Raji (cell line): ENCODE results near the gene RAB3C.

Source experiments
- POLR2A ChIP-seq: IDR thresholded peaks from 2 replicates; pipeline ENCODE4 v1.6.1; 2011; ENCODE audit warnings: low read depth, low read length, control low read depth; ENCODE audit not compliant: insufficient read depth

RAB3C gene

GRCh38 chr5:58816181-58816731, 233.4 kb downstream of the RAB3C start:
- TF ChIP-seq POLR2A: no peak

GRCh38 chr5:58818465-58818864, 235.6 kb downstream of the RAB3C start:
- TF ChIP-seq POLR2A: no peak

- no peak for TF ChIP-seq POLR2A
Observed at GRCh38 chr5:58825441-58825840, 242.6 kb downstream of the RAB3C start.

- TF ChIP-seq POLR2A: no peak
Observed at GRCh38 chr5:58825899-58826298, 243.0 kb downstream of the RAB3C start.

- no peak for TF ChIP-seq POLR2A
Observed at GRCh38 chr5:58827463-58827862, 244.6 kb downstream of the RAB3C start.

- no peak for TF ChIP-seq POLR2A
Observed at GRCh38 chr5:58828258-58828657, 245.4 kb downstream of the RAB3C start.

- TF ChIP-seq POLR2A: no peak
Observed at GRCh38 chr5:58834242-58835225, 251.7 kb downstream of the RAB3C start.

GRCh38 chr5:58836351-58836750, 253.5 kb downstream of the RAB3C start:
- no peak for TF ChIP-seq POLR2A

- TF ChIP-seq POLR2A: no peak
Observed at GRCh38 chr5:58838729-58839128, 255.9 kb downstream of the RAB3C start.

- no peak for TF ChIP-seq POLR2A
Observed at GRCh38 chr5:58842852-58843251, 260.0 kb downstream of the RAB3C start.

- TF ChIP-seq POLR2A: no peak
Observed at GRCh38 chr5:58844395-58844794, 261.5 kb downstream of the RAB3C start.

- no peak for TF ChIP-seq POLR2A
Observed at GRCh38 chr5:58847041-58847440, 264.2 kb downstream of the RAB3C start.

- TF ChIP-seq POLR2A: no peak
Observed at GRCh38 chr5:58849223-58849622, 266.3 kb downstream of the RAB3C start.

GRCh38 chr5:58849921-58850667, 267.2 kb downstream of the RAB3C start:
- TF ChIP-seq POLR2A: no peak

- no peak for TF ChIP-seq POLR2A
Observed at GRCh38 chr5:58851153-58851552, 268.3 kb downstream of the RAB3C start.

GRCh38 chr5:58851571-58851970, 268.7 kb downstream of the RAB3C start:
- no peak for TF ChIP-seq POLR2A
